WTC11 (cell line): ENCODE results near the gene PCDHB12. TPM values are rescaled to one million over a fixed set of nuclear protein-coding genes. Genes with fewer than 3 reads are reported as not detected.

Experiments used
- ATAC-seq: fragments of 200-7000 bp; cut with Tn5 transposase; 2 replicates; pipeline ENCODE4 v1.10.0; 2021; ENCODE audit warnings: mild to moderate bottlenecking, moderate library complexity
- CTCF ChIA-PET: fragments of 300-600 bp; sonication (Branson Sonifier 250); formaldehyde crosslinking; loops from one replicate; lab custom pipeline; 2021; ENCODE audit warnings: antibody characterized with exemption; lab: Charles Lee
- POLR2A ChIA-PET: fragments of 350-600 bp; sonication (Branson Sonifier 250); formaldehyde crosslinking; loops from one replicate; lab custom pipeline; 2021; ENCODE audit warnings: antibody characterized with exemption; lab: Charles Lee
- DNase-seq: peaks from one replicate; pipeline ENCODE4 v3.0.0; 2021; ENCODE audit warnings: low spot score
- H3K27ac Mint-ChIP-seq: 2 replicates; pipeline ENCODE4 v1.8.0; 2021; ENCODE audit warnings: mixed read lengths
- H3K27me3 Mint-ChIP-seq: 2 replicates; pipeline ENCODE4 v1.8.0; 2021; ENCODE audit warnings: low read depth, mild to moderate bottlenecking, moderate library complexity, mixed read lengths
- H3K36me3 Mint-ChIP-seq: 2 replicates; pipeline ENCODE4 v1.8.0; 2021; ENCODE audit warnings: mixed read lengths
- H3K4me1 Mint-ChIP-seq: 2 replicates; pipeline ENCODE4 v1.8.0; 2022; ENCODE audit warnings: mixed read lengths
- H3K4me3 Mint-ChIP-seq: 2 replicates; pipeline ENCODE4 v1.8.0; 2021; ENCODE audit warnings: mild to moderate bottlenecking, moderate library complexity, mixed read lengths
- H3K9me3 Mint-ChIP-seq: 2 replicates; pipeline ENCODE4 v1.8.0; 2021; ENCODE audit warnings: mixed read lengths
- AR ChIP-seq: fragments of 250-450 bp; sonication (Bioruptor Pico); IDR thresholded peaks from 2 replicates; pipeline ENCODE4 v1.9.0; 2021; ENCODE audit warnings: mild to moderate bottlenecking
- ATF2 ChIP-seq: sonication (generic); formaldehyde crosslinking; IDR thresholded peaks from 2 replicates; pipeline ENCODE4 v1.8.1; 2022; ENCODE audit warnings: low read depth, missing genetic modification reagents, borderline replicate concordance
- CBFB ChIP-seq: sonication (generic); formaldehyde crosslinking; IDR thresholded peaks from 2 replicates; pipeline ENCODE4 v1.8.1; 2022; ENCODE audit warnings: mild to moderate bottlenecking, low read depth, missing genetic modification reagents
- E2F5 ChIP-seq: sonication (generic); formaldehyde crosslinking; IDR thresholded peaks from 2 replicates; pipeline ENCODE4 v1.8.1; 2022; ENCODE audit warnings: mild to moderate bottlenecking, moderate library complexity, missing genetic modification reagents
- ESRRA ChIP-seq: sonication (generic); formaldehyde crosslinking; IDR thresholded peaks from 2 replicates; pipeline ENCODE4 v1.8.1; 2022; ENCODE audit warnings: mild to moderate bottlenecking, missing genetic modification reagents, borderline replicate concordance
- FOXK1 ChIP-seq: sonication (generic); formaldehyde crosslinking; IDR thresholded peaks from 2 replicates; pipeline ENCODE4 v1.8.0; 2022; ENCODE audit warnings: mild to moderate bottlenecking, moderate library complexity, missing genetic modification reagents
- FOXP1 ChIP-seq: sonication (generic); formaldehyde crosslinking; IDR thresholded peaks from 2 replicates; pipeline ENCODE4 v1.8.0; 2022; ENCODE audit warnings: missing genetic modification reagents, mild to moderate bottlenecking, moderate library complexity, borderline replicate concordance
- JAZF1 ChIP-seq: fragments of 250-450 bp; sonication (Bioruptor Pico); IDR thresholded peaks from 2 replicates; pipeline ENCODE4 v1.9.0; 2021; ENCODE audit warnings: moderate library complexity, mild to moderate bottlenecking, inconsistent platforms
- MXD4 ChIP-seq: fragments of 250-450 bp; sonication (Bioruptor Pico); IDR thresholded peaks from 2 replicates; pipeline ENCODE4 v1.8.0; 2021; ENCODE audit warnings: mild to moderate bottlenecking, moderate library complexity, borderline replicate concordance
- MYBL2 ChIP-seq: sonication (generic); formaldehyde crosslinking; IDR thresholded peaks from 2 replicates; pipeline ENCODE4 v1.8.1; 2023; ENCODE audit warnings: mild to moderate bottlenecking, moderate library complexity, missing genetic modification reagents
- NFATC4 ChIP-seq: fragments of 250-450 bp; sonication (Bioruptor Pico); IDR thresholded peaks from 2 replicates; pipeline ENCODE4 v1.9.0; 2021; ENCODE audit warnings: mild to moderate bottlenecking
- NFYB ChIP-seq: sonication (generic); formaldehyde crosslinking; conservative IDR thresholded peaks from 2 replicates; pipeline ENCODE4 v1.8.0; 2022; ENCODE audit warnings: low read depth, missing genetic modification reagents
- NR2C2 ChIP-seq: sonication (generic); formaldehyde crosslinking; IDR thresholded peaks from 2 replicates; pipeline ENCODE4 v1.8.0; 2022; ENCODE audit warnings: mild to moderate bottlenecking, missing genetic modification reagents
- PREB ChIP-seq: sonication (generic); formaldehyde crosslinking; IDR thresholded peaks from 2 replicates; pipeline ENCODE4 v1.8.1; 2022; ENCODE audit warnings: mild to moderate bottlenecking, missing genetic modification reagents, moderate library complexity, borderline replicate concordance
- SP1 ChIP-seq: sonication (generic); formaldehyde crosslinking; conservative IDR thresholded peaks from 2 replicates; pipeline ENCODE4 v1.8.1; 2022; ENCODE audit warnings: missing genetic modification reagents
- TEAD4 ChIP-seq: sonication (generic); formaldehyde crosslinking; IDR thresholded peaks from 2 replicates; pipeline ENCODE4 v1.8.0; 2022; ENCODE audit warnings: mild to moderate bottlenecking, missing genetic modification reagents
- TP53 ChIP-seq: sonication (generic); formaldehyde crosslinking; IDR thresholded peaks from 2 replicates; pipeline ENCODE4 v1.8.1; 2023; ENCODE audit warnings: mild to moderate bottlenecking, missing genetic modification reagents
- ZNF263 ChIP-seq: sonication (generic); formaldehyde crosslinking; IDR thresholded peaks from 2 replicates; pipeline ENCODE4 v1.8.1; 2022; ENCODE audit warnings: low read depth, mild to moderate bottlenecking, moderate library complexity, missing genetic modification reagents
- ZNF396 ChIP-seq: fragments of 250-450 bp; sonication (Bioruptor Pico); IDR thresholded peaks from 2 replicates; pipeline ENCODE4 v1.8.0; 2021; ENCODE audit warnings: mild to moderate bottlenecking, moderate library complexity, borderline replicate concordance
- ZSCAN18 ChIP-seq: fragments of 250-450 bp; sonication (Bioruptor Pico); IDR thresholded peaks from 2 replicates; pipeline ENCODE4 v2.1.2; 2022; ENCODE audit warnings: mild to moderate bottlenecking, moderate library complexity
- total RNA-seq: library from RNA; stranded (reverse); gene quantifications from 3 replicates; pipeline ENCODE4 v1.2.3, GENCODE V29; 2021
- TF ChIP-seq, protein P1 (sequence below): fragments of 250-450 bp; sonication (Bioruptor Pico); IDR thresholded peaks from 2 replicates; pipeline ENCODE4 v1.8.0; 2021; ENCODE audit warnings: mild to moderate bottlenecking
- TF ChIP-seq, protein P2 (sequence below): sonication (generic); formaldehyde crosslinking; conservative IDR thresholded peaks from 2 replicates; pipeline ENCODE4 v1.8.1; 2022; ENCODE audit warnings: mild to moderate bottlenecking, missing genetic modification reagents

PCDHB12 gene
- total RNA-seq, 1 experiment from 2014 or later = 2.7 TPM

GRCh38 chr5:141258948-141259347 lies 50.4 kb downstream of the PCDHB12 start:
- H3K9me3 Mint-ChIP-seq = peaks cover 92% of the 10 kb centered on the region
- H3K27me3 Mint-ChIP-seq = peaks cover 11% of the 10 kb centered on the region
- TF ChIP-seq, protein P1, sequence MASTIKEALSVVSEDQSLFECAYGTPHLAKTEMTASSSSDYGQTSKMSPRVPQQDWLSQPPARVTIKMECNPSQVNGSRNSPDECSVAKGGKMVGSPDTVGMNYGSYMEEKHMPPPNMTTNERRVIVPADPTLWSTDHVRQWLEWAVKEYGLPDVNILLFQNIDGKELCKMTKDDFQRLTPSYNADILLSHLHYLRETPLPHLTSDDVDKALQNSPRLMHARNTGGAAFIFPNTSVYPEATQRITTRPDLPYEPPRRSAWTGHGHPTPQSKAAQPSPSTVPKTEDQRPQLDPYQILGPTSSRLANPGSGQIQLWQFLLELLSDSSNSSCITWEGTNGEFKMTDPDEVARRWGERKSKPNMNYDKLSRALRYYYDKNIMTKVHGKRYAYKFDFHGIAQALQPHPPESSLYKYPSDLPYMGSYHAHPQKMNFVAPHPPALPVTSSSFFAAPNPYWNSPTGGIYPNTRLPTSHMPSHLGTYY (CRISPR knock-in tag) = no peak
- TF ChIP-seq ATF2 (no peak), ZSCAN18 (CRISPR knock-in tag) (no peak), JAZF1 (CRISPR knock-in tag) (no peak), NFATC4 (CRISPR knock-in tag) (no peak), SP1 (no peak)
- TF ChIP-seq, all 79 proteins: peak for 0
- Mint-ChIP-seq H3K4me3 (no peak overlapping the region), H3K4me1 (no peaks in the 10 kb centered on the region), H3K27ac (no peak overlapping the region), H3K36me3 (peaks cover 82% of the 10 kb centered on the region)
- ChIA-PET CTCF (no interaction called here), POLR2A (no interaction called here)
- DNase-seq (no peak), ATAC-seq (no peak)

DNA sequence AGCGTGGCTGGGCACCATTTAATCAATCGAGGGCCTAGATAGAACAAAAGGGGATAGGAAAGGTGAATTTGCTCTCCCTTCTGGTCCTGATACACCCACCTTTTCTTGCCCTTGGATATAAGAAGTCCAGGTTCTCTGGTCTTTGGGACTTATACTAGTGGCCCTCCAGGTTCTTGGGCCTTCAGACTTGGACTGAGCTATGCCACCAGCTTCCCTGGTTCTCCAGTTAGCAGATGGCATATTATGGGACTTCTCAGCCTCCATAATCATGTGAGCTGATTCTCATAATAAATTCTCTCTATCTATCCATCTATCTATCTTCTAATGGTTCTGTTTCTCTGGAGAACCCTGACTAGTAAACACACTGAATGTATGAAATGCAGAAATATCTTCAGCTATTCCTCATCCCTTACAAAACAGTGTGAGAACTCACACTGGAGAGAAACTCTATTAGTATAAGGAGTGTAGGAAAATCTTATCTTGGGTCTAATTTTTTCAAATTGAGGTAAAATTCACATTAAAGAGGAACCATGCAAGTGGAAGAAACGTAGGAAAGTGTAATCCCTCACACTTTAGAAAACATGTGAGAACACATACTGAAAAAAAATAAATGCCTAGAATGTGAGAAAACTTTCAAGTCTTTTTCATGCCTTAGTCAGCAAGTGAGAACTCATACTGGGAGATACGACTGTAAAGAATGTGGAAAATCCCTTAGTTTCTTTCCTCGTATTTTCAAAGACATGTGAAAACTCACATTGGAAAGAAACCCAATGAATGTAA lies 52.1 kb downstream of the PCDHB12 start:
- peaks cover 89% of the 10 kb centered on the region for H3K9me3 Mint-ChIP-seq
- DNase-seq (no peak), ATAC-seq (no peak)
- no peak overlapping the region for H3K4me3 Mint-ChIP-seq
- no peak overlapping the region for H3K27ac Mint-ChIP-seq
- no peaks in the 10 kb centered on the region for H3K4me1 Mint-ChIP-seq
- peaks cover 78% of the 10 kb centered on the region for H3K36me3 Mint-ChIP-seq
- peaks cover 11% of the 10 kb centered on the region for H3K27me3 Mint-ChIP-seq
- no peak for TF ChIP-seq E2F5 (CRISPR knock-in tag)
- no peak for TF ChIP-seq TEAD4 (CRISPR knock-in tag)
- no peak for TF ChIP-seq FOXK1 (CRISPR knock-in tag)
- no peak for TF ChIP-seq MXD4 (CRISPR knock-in tag)
- TF ChIP-seq, protein P2, sequence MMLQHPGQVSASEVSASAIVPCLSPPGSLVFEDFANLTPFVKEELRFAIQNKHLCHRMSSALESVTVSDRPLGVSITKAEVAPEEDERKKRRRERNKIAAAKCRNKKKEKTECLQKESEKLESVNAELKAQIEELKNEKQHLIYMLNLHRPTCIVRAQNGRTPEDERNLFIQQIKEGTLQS (CRISPR knock-in tag) = no peak
- TF ChIP-seq MYBL2 = no peak
- TF ChIP-seq ZNF263 (CRISPR knock-in tag) = no peak
- no peak for TF ChIP-seq CBFB (CRISPR knock-in tag)
- TF ChIP-seq PREB = no peak
- no peak for TF ChIP-seq ZNF396 (CRISPR knock-in tag)
- no peak for TF ChIP-seq FOXP1 (CRISPR knock-in tag)
- TF ChIP-seq AR = no peak
- no peak for TF ChIP-seq NR2C2 (CRISPR knock-in tag)
- TF ChIP-seq NFYB (CRISPR knock-in tag) = no peak
- TF ChIP-seq ESRRA (CRISPR knock-in tag) = no peak
- TF ChIP-seq TP53 = no peak
- ChIA-PET CTCF (no interaction called here), POLR2A (no interaction called here)
